GM12878 (cell line): ENCODE measurements around the gene ZNF189. TPM values are rescaled to one million over a fixed set of nuclear protein-coding genes. Genes with fewer than 3 reads are reported as not detected.

Experiments
- ATAC-seq: fragments of 200-7000 bp; cut with Tn5 transposase; 3 replicates; pipeline ENCODE4 v1.9.1; 2020; ENCODE audit warnings: mild to moderate bottlenecking, moderate library complexity
- BruUV-seq: library from RNA; stranded (reverse); fragments of 400-500 nt; replicated peaks from 2 replicates; lab custom pipeline; 2021; lab: Mats Ljungman, UMichigan
- CTCF ChIA-PET: fragments of 300-600 bp; sonication (Branson Sonifier 250); formaldehyde crosslinking; extraction: SDS; loops from one replicate; lab custom pipeline; 2021; ENCODE audit warnings: inconsistent platforms; lab: Yijun Ruan, JAX
- POLR2A ChIA-PET: fragments of 350-600 bp; formaldehyde crosslinking; extraction: SDS; loops from one replicate; lab custom pipeline; 2021; ENCODE audit warnings: inconsistent platforms; lab: Charles Lee
- RAD21 ChIA-PET: fragments of 300-600 bp; sonication (Branson Sonifier 250); formaldehyde crosslinking; loops from one replicate; lab custom pipeline; 2023; ENCODE audit warnings: antibody characterized with exemption; ENCODE audit not compliant: unreplicated experiment; lab: Charles Lee
- SMC1A ChIA-PET: fragments of 300-600 bp; sonication (Branson Sonifier 250); formaldehyde crosslinking; loops from one replicate; lab custom pipeline; 2023; ENCODE audit not compliant: unreplicated experiment, uncharacterized antibody; lab: Charles Lee
- DNase-seq: peaks from one replicate; pipeline ENCODE4 v3.0.0-alpha.2; 2011; ENCODE audit warnings: low read depth, low spot score
- FAIRE-seq: peaks from 3 replicates; lab custom pipeline; 2011; peaks lifted over from hg19 to GRCh38; lab: Jason Lieb, UNC
- H2AFZ ChIP-seq: 2 replicates; pipeline ENCODE4 v1.6.0; 2011; ENCODE audit warnings: low read depth, low read length, control low read depth; ENCODE audit not compliant: control insufficient read depth
- H3K27ac ChIP-seq: 2 replicates; pipeline ENCODE4 v1.5.1; 2011; ENCODE audit warnings: control low read depth; ENCODE audit not compliant: control insufficient read depth, insufficient read depth
- H3K27me3 ChIP-seq, 2 experiments: replicated peaks in 1 of 2; 2 replicates each; pipeline versions ENCODE4 v1.6.0 to v1.6.1; 2011; ENCODE audit warnings: low read length in 1 of 2; ENCODE audit not compliant: control insufficient read depth in 2 of 2, insufficient read depth in 2 of 2
- H3K36me3 ChIP-seq, 2 experiments: 2 replicates each; pipeline ENCODE4 v1.5.1; 2011; ENCODE audit warnings: low read length in 1 of 2; ENCODE audit not compliant: control insufficient read depth in 2 of 2, insufficient read depth in 2 of 2
- H3K4me1 ChIP-seq: 2 replicates; pipeline ENCODE4 v1.6.1; 2011; ENCODE audit warnings: mild to moderate bottlenecking, low read length, moderate library complexity, mixed read lengths; ENCODE audit not compliant: control insufficient read depth, insufficient read depth
- H3K4me2 ChIP-seq: 2 replicates; pipeline ENCODE4 v1.6.0; 2011; ENCODE audit warnings: control low read depth; ENCODE audit not compliant: control insufficient read depth, insufficient read depth
- H3K4me3 ChIP-seq: fragments of 200-600 bp; sonication (generic); 2 replicates; pipeline ENCODE4 v1.5.1; 2016
- H3K79me2 ChIP-seq: 2 replicates; pipeline ENCODE4 v1.6.0; 2011; ENCODE audit warnings: low read length; ENCODE audit not compliant: control insufficient read depth, insufficient read depth
- H3K9ac ChIP-seq: 2 replicates; pipeline ENCODE4 v1.8.0; 2011; ENCODE audit warnings: low read length, control low read depth, mixed read lengths; ENCODE audit not compliant: control insufficient read depth, insufficient read depth
- H3K9me3 ChIP-seq: replicated peaks from 3 replicates; pipeline ENCODE4 v1.5.1; 2011; ENCODE audit warnings: mild to moderate bottlenecking, low read length; ENCODE audit not compliant: control insufficient read depth, insufficient read depth
- H4K20me1 ChIP-seq: 2 replicates; pipeline ENCODE4 v1.6.0; 2011; ENCODE audit not compliant: control insufficient read depth, insufficient read depth
- DPF2 ChIP-seq: fragments of 450-650 bp; IDR thresholded peaks from 2 replicates; pipeline ENCODE4 v1.6.1; 2017; ENCODE audit warnings: mild to moderate bottlenecking
- FOXK2 ChIP-seq: fragments of 450-650 bp; IDR thresholded peaks from 2 replicates; pipeline ENCODE4 v1.6.1; 2017; ENCODE audit warnings: mild to moderate bottlenecking, moderate library complexity
- IKZF1 ChIP-seq: fragments of 450-650 bp; conservative IDR thresholded peaks from 2 replicates; pipeline ENCODE4 v1.6.1; 2017; ENCODE audit warnings: antibody characterized with exemption, mild to moderate bottlenecking
- MEF2B ChIP-seq: fragments of 450-650 bp; IDR thresholded peaks from 2 replicates; pipeline ENCODE4 v1.6.1; 2018; ENCODE audit warnings: mild to moderate bottlenecking, moderate library complexity; ENCODE audit not compliant: partially characterized antibody, poor library complexity, severe bottlenecking
- NBN ChIP-seq: fragments of 450-650 bp; IDR thresholded peaks from 2 replicates; pipeline ENCODE4 v1.6.1; 2016
- NFXL1 ChIP-seq: fragments of 450-650 bp; IDR thresholded peaks from 2 replicates; pipeline ENCODE4 v1.6.1; 2017; ENCODE audit warnings: antibody characterized with exemption, mild to moderate bottlenecking, borderline replicate concordance
- NRF1 ChIP-seq: conservative IDR thresholded peaks from 2 replicates; pipeline ENCODE4 v1.6.1; 2011; ENCODE audit warnings: mild to moderate bottlenecking, low read depth, low read length, improper control_type of control experiment
- RUNX3 ChIP-seq: IDR thresholded peaks from 2 replicates; pipeline ENCODE4 v1.6.1; 2012; ENCODE audit warnings: low read length, inconsistent platforms
- SMAD1 ChIP-seq: fragments of 450-650 bp; IDR thresholded peaks from 2 replicates; pipeline ENCODE4 v1.6.1; 2018; ENCODE audit warnings: mild to moderate bottlenecking, low read depth; ENCODE audit not compliant: partially characterized antibody
- SUZ12 ChIP-seq: fragments of 200-600 bp; sonication (generic); IDR thresholded peaks from one replicate; pipeline ENCODE4 v1.6.1; 2018; ENCODE audit warnings: antibody characterized with exemption, mild to moderate bottlenecking; ENCODE audit not compliant: unreplicated experiment
- TBL1XR1 ChIP-seq: IDR thresholded peaks from 2 replicates; pipeline ENCODE4 v1.6.1; 2012; ENCODE audit warnings: low read depth, low read length, improper control_type of control experiment
- ZNF217 ChIP-seq: fragments of 450-650 bp; IDR thresholded peaks from 2 replicates; pipeline ENCODE4 v1.6.1; 2017; ENCODE audit warnings: antibody characterized with exemption, mild to moderate bottlenecking
- ZNF384 ChIP-seq: IDR thresholded peaks from 2 replicates; pipeline ENCODE4 v1.6.1; 2012; ENCODE audit warnings: low read depth, mild to moderate bottlenecking, low read length, improper control_type of control experiment, borderline replicate concordance
- ZNF622 ChIP-seq: fragments of 450-650 bp; IDR thresholded peaks from 2 replicates; pipeline ENCODE4 v1.6.1; 2017; ENCODE audit warnings: mild to moderate bottlenecking, inconsistent platforms
- WGBS: methylation state at CpG from one replicate; pipeline ENCODE4 v1.1.6; 2016; ENCODE audit warnings: low lambda C conversion rate; ENCODE audit not compliant: insufficient replicate concordance, insufficient coverage; ENCODE audit errors: missing lambda C conversion rate; 5-methylcytosine and 5-hydroxymethylcytosine counted together
- in situ Hi-C: fragments of 300-500 bp; cut with MboI; formaldehyde crosslinking; loops from 9 replicates; pipeline ENCODE4 v1.14.3; 2018; ENCODE audit warnings: mixed read lengths
- intact Hi-C: fragments of 100-400 bp; cut with micrococcal nuclease; formaldehyde crosslinking; loops from one replicate; pipeline ENCODE4 v1.14.2; 2022; ENCODE audit not compliant: unreplicated experiment
- polyA plus RNA-seq, 11 experiments: library from polyadenylated mRNA; depleted of rRNA in 4 of 11; unstranded in 6 of 11; stranded (reverse) in 5 of 11; fragments of >200 nt; fragmentation: Nextera tagmentation in 4 of 11; fragmentation: Illumina TruSeq in 1 of 11; extraction: Ambion mirVana in 4 of 11; extraction: Trizol in 1 of 11; gene quantifications; 1 replicate in 1 of 11; 2 replicates in 10 of 11; pipeline versions ENCODE4 v1.2.1 to v1.2.3, GENCODE V29; 2011 to 2016; ENCODE audit warnings: inconsistent platforms in 2 of 11, missing spikeins in 2 of 11, low read depth in 1 of 11
- total RNA-seq, 4 experiments: library from RNA; depleted of rRNA in 3 of 4; stranded (reverse); fragments of >200 nt in 3 of 4; fragmentation: Illumina TruSeq in 1 of 4; extraction: Trizol in 1 of 4; gene quantifications; 2 replicates each; pipeline versions ENCODE4 v1.2.1 to v1.2.3, GENCODE V29; 2013 to 2021
- TF ChIP-seq, protein P1 (sequence below): fragments of 450-650 bp; IDR thresholded peaks from 2 replicates; pipeline ENCODE4 v1.6.1; 2016; ENCODE audit warnings: mild to moderate bottlenecking
- TF ChIP-seq, protein P2 (sequence below): fragments of 450-650 bp; IDR thresholded peaks from 2 replicates; pipeline ENCODE4 v1.6.1; 2017; ENCODE audit warnings: mild to moderate bottlenecking, low read depth, inconsistent platforms; ENCODE audit not compliant: poor library complexity, severe bottlenecking
- TF ChIP-seq, protein P3 (sequence below): IDR thresholded peaks from 2 replicates; pipeline ENCODE4 v1.6.1; 2012; ENCODE audit warnings: improper control_type of control experiment, low read depth, low read length; ENCODE audit not compliant: insufficient replicate concordance

ZNF189 gene
- total and polyA plus RNA-seq, 10 of the 15 experiments (the other 5 are each of a cell fraction or from before 2014, with no cell fraction given): 3.1 to 12.3 (median 7.4) TPM

DNA sequence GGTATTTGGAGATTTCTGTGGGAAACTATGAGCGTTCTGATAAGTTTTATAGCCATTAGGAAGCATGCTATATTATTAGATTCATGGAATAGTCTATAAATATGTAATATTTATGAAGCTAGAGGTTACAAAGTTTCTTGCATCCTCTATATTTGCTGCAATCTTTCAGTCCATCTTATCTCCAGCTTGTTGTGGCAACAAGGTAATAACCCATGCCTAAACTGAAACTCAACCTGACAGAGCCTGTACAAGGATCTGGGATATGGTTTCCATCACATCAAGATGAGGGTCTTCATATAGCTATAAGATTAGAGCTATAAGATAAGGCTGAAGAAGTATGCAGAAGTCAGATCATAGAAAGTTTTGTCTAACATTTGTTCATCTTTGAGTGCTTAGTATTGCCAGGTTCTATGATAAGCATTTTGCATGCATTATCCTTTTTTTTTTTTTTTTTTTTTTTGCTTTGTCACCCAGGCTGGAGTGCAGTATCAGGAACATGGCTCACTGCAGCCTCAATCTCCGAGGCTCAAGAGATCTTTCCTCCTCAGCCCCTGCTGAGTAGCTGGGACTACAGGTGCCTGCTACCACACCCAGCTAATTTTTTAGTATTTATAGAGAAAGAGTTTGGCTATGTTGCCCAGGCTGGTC is 28.6 kb upstream of the ZNF189 start:
- no peak overlapping the region for H3K9ac ChIP-seq
- no peaks in the 10 kb centered on the region for H3K36me3 ChIP-seq
- FAIRE-seq: no peak
- no peaks in the 10 kb centered on the region for H3K9me3 ChIP-seq
- RAD21 ChIA-PET: interaction anchor here (0.5 to 0.7 kb wide), 2 partner anchors 29 to 1279 kb away, joined by 3 to 4 read pairs; no protein-coding TSS in a partner anchor
- H2AFZ ChIP-seq: no peak overlapping the region
- H3K4me3 ChIP-seq: no peak overlapping the region
- no peaks in the 10 kb centered on the region for H3K79me2 ChIP-seq
- no peak for ATAC-seq
- DNase-seq: no peak
- SMC1A ChIA-PET: interaction anchor here (1.0 to 1.5 kb wide), 3 partner anchors 19 to 68 kb away, joined by 3 read pairs; no protein-coding TSS in a partner anchor
- no peaks in the 10 kb centered on the region for H3K27me3 ChIP-seq
- in situ Hi-C loops (no loop called here), intact Hi-C loops (no loop called here)
- H4K20me1 ChIP-seq: no peaks in the 10 kb centered on the region
- CTCF ChIA-PET: interaction anchor here (0.6 to 2.0 kb wide), 3 partner anchors 13 to 54 kb away, joined by 3 to 8 read pairs (median 6); no protein-coding TSS in a partner anchor
- TF ChIP-seq ZNF622: no peak
- no peak for TF ChIP-seq DPF2
- TF ChIP-seq, protein P1, sequence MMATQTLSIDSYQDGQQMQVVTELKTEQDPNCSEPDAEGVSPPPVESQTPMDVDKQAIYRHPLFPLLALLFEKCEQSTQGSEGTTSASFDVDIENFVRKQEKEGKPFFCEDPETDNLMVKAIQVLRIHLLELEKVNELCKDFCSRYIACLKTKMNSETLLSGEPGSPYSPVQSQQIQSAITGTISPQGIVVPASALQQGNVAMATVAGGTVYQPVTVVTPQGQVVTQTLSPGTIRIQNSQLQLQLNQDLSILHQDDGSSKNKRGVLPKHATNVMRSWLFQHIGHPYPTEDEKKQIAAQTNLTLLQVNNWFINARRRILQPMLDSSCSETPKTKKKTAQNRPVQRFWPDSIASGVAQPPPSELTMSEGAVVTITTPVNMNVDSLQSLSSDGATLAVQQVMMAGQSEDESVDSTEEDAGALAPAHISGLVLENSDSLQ: no peak
- TF ChIP-seq MEF2B: no peak
- TF ChIP-seq NRF1: no peak
- no peak for TF ChIP-seq FOXK2
- no peak for TF ChIP-seq ZNF217
- TF ChIP-seq TBL1XR1: no peak
- no peak for TF ChIP-seq ZNF384
- no peak for TF ChIP-seq SUZ12
- TF ChIP-seq, protein P2, sequence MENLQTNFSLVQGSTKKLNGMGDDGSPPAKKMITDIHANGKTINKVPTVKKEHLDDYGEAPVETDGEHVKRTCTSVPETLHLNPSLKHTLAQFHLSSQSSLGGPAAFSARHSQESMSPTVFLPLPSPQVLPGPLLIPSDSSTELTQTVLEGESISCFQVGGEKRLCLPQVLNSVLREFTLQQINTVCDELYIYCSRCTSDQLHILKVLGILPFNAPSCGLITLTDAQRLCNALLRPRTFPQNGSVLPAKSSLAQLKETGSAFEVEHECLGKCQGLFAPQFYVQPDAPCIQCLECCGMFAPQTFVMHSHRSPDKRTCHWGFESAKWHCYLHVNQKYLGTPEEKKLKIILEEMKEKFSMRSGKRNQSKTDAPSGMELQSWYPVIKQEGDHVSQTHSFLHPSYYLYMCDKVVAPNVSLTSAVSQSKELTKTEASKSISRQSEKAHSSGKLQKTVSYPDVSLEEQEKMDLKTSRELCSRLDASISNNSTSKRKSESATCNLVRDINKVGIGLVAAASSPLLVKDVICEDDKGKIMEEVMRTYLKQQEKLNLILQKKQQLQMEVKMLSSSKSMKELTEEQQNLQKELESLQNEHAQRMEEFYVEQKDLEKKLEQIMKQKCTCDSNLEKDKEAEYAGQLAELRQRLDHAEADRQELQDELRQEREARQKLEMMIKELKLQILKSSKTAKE: no peak
- TF ChIP-seq SMAD1: no peak
- no peak for TF ChIP-seq NBN
- TF ChIP-seq NFXL1: no peak
- TF ChIP-seq, protein P3, sequence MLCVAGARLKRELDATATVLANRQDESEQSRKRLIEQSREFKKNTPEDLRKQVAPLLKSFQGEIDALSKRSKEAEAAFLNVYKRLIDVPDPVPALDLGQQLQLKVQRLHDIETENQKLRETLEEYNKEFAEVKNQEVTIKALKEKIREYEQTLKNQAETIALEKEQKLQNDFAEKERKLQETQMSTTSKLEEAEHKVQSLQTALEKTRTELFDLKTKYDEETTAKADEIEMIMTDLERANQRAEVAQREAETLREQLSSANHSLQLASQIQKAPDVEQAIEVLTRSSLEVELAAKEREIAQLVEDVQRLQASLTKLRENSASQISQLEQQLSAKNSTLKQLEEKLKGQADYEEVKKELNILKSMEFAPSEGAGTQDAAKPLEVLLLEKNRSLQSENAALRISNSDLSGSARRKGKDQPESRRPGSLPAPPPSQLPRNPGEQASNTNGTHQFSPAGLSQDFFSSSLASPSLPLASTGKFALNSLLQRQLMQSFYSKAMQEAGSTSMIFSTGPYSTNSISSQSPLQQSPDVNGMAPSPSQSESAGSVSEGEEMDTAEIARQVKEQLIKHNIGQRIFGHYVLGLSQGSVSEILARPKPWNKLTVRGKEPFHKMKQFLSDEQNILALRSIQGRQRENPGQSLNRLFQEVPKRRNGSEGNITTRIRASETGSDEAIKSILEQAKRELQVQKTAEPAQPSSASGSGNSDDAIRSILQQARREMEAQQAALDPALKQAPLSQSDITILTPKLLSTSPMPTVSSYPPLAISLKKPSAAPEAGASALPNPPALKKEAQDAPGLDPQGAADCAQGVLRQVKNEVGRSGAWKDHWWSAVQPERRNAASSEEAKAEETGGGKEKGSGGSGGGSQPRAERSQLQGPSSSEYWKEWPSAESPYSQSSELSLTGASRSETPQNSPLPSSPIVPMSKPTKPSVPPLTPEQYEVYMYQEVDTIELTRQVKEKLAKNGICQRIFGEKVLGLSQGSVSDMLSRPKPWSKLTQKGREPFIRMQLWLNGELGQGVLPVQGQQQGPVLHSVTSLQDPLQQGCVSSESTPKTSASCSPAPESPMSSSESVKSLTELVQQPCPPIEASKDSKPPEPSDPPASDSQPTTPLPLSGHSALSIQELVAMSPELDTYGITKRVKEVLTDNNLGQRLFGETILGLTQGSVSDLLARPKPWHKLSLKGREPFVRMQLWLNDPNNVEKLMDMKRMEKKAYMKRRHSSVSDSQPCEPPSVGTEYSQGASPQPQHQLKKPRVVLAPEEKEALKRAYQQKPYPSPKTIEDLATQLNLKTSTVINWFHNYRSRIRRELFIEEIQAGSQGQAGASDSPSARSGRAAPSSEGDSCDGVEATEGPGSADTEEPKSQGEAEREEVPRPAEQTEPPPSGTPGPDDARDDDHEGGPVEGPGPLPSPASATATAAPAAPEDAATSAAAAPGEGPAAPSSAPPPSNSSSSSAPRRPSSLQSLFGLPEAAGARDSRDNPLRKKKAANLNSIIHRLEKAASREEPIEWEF: no peak
- no peak for TF ChIP-seq RUNX3
- TF ChIP-seq IKZF1: no peak
- no peak overlapping the region for H3K4me2 ChIP-seq
- no peak overlapping the region for H3K27ac ChIP-seq
- no TSS peak for BruUV-seq
- 2% methylated on average over 2 of the region's 2 CpGs for WGBS
- POLR2A ChIA-PET: interaction anchor here (0.6 to 0.7 kb wide), 2 partner anchors 455 to 1839 kb away, joined by 3 read pairs; no protein-coding TSS in a partner anchor
- H3K4me1 ChIP-seq: no peaks in the 10 kb centered on the region
